ENCODE results near the gene MRPS30. TPM values are rescaled to one million over a fixed set of nuclear protein-coding genes. Genes with fewer than 3 reads are reported as not detected.
A peak's percentile ranks its signal among the peaks of the same experiment; 100 is the strongest.
"Not testable (repeated sequence)": the region's sequence is repeated elsewhere in the genome, so short reads cannot be mapped to it uniquely, and the experiment has no call there.

MRPS30 gene
- polyA plus RNA-seq (ENCODE audit: insufficient read length in 4 of 4): 10 to 100 TPM; 60.3 to 74.0 (median 66.5) TPM

DNA sequence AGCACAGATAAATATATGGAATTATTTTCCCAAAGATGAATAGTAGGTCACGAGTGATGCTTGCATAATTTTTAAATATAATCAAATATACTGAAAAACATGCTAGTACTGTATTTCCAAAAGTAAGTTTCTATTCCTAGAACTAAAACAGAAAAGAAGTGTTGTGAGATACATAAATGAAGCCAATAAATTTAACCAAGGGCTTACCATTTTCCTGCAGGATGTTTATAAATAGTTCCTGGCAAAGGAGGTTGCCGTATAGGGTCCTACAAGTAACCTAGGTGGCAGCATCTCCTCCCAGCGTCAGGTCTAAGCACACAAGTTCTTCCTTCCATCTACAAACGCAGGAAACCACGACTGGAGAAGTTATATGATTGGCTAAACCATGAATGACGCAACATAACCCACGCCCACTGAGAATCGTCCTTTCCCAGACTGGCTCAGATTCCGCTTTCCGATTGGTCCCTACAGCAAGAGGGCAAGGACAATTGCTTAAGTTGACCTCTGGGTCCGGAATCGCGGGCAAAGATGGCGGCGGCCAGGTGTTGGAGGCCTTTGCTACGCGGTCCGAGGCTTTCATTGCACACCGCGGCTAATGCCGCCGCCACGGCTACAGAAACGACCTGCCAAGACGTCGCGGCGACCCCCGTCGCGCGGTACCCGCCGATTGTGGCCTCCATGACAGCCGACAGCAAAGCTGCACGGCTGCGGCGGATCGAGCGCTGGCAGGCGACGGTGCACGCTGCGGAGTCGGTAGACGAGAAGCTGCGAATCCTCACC is at the start of gene MRPS30:
Gene MRPS30, plus strand, starts transcription at position 513 of the 780 bp plus-strand sequence. Its CDS starts 16 bp downstream, at position 529.
- DNase-seq (ENCODE audit: low read depth in 4 of 4, low spot score in 2 of 4): peak; percentile 94 to 99 (median 98)

DNA sequence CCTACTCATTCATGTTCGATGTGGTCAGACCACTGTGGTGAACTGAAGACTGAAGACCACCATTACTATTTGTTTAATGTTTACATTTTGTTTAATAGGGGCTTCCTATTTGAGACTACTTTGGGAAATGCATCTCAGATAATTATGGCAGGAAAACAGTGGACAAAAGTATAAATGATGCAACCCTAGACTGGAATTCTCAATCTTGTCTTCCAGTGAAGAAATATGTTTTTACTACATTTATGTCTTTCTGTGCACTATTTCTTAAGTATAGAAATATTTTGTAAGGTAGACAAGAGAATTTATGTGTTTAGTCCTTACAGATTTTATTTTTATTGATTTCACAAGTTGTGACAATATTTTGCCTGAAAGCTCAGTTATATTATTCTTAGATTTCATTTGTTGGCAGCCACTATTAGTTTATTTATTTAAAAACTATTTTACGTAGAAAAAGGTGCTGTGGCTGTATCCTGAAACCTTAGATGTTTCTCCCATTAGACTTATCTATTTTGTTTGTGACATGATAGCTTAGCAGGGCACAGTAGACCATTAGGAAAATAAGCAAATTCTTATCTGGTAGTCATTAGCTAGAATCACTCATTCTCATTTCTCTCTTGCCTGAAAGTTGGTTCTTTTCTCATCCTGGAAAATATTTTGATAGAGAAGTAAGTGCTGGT is 39.4 kb upstream of the MRPS30 start:
- DNase-seq (ENCODE audit: low read depth in 4 of 4, low spot score in 2 of 4): no peak

DNA sequence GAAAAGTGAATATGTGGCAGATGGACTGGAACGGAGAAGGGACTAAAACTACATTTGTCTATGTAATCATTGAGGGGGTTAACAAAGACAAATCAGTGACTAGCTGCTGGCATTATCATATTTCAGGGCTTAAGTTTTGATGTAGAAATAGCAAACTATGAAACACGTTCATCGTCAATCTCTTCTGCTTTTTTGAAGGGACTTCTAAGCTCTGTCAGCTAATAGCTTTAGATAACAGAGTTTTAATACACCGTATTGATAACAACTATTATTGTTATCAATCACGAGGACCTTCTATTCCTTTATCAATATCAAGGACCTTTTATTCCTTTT is 38.9 kb upstream of the MRPS30 start:
- DNase-seq (ENCODE audit: low read depth in 4 of 4, low spot score in 2 of 4): no peak

DNA sequence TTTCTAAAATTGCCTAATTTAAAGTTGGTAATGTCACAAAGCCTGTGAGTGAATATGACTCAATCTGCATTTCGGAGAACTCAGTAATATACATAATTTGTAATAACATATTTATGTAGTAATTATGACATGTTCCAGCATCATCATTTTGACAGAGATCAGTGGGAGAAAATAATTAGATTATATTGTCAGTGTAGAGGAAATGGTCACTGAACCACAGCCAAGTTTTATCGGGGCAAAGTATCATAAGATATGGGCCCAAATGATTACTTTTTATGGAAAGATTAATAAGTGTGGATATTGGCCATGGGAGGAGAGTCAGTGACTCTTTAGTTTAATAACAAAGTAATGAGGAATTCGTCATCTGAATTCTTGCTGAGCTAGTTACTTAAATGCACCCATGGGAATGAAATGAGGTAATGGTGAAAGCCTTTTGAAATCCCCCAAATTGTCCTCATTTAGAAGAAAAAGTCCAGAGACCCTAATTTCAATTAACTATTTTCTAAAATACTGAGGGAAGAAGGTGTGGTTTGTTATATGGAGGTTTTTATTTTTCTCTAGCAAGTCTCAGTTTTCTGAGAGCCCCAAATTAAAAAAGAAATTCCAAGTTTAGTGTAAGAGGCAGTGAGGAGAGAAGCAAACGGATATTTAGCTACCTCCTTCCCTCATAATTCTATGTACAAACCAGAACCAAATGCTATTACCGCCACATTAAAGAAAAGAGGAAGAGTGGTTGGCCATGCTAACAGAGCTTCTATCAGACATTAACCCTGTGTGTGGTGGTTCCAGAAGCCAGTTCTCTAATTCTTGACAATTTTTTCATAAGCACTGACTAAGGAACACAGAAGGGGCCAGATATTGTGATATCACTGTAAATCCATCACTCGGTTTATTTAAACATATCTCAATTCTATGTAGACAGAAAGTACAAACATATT is 37.7 kb upstream of the MRPS30 start:
- DNase-seq (ENCODE audit: low read depth in 4 of 4, low spot score in 2 of 4): no peak

DNA sequence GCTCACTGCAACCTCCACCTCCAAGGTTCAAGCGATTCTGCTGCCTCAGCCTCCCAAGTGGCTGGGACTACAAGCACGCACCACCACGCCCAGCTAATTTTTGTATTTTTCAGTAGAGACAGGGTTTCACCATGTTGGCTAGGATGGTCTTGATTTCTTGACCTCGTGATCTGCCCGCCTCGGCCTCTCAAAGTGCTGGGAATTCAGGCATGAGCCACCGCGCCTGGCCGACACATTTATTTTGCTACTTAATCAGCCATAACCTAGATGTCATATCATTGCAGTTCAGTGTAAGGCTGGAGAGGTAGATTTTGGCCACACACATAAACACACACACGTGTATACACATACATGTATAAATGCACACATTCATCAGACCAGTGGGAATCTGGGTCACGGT is 36.4 kb upstream of the MRPS30 start:
- not testable (repeated sequence) for DNase-seq (ENCODE audit: low read depth in 4 of 4, low spot score in 2 of 4)

DNA sequence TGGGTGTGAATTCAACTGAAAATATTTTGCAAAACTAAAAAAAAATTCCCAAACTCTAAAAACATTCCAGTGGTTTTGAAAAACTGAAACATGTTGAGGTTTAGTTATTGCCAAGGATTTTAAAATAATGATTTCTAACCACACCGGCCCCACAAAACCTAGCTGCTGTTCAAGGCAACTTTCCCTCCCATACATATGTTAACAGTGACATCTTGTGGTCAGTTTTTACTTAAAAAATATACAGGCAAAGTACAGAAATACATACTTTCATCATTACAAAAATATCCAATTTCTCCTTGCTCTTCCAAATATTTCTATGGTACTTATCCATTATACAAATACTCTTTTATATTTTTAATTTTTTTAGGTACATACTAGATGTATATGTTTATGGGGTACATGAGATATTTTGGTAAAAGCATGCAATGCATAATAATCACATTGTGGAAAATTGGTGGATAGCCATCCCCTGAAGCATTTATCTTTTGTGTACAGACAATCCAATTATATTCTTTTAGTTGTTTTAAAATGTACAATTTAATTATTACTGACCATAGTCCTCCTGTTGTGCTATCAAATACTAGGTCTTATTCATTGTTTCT is 34.4 kb upstream of the MRPS30 start:
- DNase-seq (ENCODE audit: low read depth in 4 of 4, low spot score in 2 of 4): peak in 2 of 4 donors; percentile 14 to 31

DNA sequence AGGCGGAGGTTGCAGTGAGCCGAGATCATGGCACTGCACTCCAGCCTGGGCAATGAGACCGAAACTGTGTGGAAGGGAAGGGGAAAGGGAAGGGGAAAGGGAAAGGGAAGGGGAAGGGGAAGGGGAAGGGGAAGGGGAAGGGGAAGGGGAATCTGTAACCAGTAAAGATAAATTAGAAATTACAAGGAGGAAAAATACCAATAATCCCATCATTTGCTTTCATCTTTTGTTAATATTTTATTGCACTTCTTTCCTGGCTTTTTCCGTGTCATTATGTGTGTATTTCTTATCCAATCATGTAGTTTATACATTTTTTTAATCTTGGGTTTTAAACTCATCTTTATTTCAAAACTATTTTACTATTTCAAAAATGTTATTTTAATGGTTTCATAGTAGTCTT is 29.6 kb upstream of the MRPS30 start:
- no peak for DNase-seq (ENCODE audit: low read depth in 4 of 4, low spot score in 2 of 4)

DNA sequence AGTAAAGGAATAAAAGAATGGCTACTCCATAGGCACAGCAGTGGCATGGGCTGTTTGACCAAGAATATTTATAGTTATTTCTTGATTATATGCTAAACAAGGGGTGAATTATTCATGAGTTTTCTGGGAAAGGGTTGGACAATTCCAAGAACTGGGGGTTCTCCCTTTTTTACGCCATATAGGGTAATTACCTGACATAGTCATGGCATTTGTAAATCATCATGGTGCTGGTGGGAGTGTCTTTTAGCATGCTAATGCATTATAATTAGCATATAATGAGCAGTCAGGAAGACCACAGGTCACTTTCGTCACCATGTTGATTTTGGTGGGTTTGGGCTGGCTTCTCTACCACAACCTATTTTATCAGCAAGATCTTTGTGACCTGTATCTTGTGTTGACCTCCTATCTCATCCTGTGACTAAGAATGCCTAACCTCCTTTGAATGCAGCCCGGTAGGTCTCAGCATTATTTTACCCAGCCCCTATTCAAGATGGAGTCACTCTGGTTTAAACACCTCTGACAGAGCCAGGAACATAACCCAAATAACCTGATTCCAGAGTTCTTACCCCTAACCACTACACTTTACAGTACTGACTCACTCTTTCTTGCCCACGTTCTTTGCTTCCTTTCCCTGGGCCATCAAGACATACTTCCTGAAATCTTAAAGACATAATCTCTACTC is 25.0 kb upstream of the MRPS30 start:
- no peak for DNase-seq (ENCODE audit: low read depth in 4 of 4, low spot score in 2 of 4)

DNA sequence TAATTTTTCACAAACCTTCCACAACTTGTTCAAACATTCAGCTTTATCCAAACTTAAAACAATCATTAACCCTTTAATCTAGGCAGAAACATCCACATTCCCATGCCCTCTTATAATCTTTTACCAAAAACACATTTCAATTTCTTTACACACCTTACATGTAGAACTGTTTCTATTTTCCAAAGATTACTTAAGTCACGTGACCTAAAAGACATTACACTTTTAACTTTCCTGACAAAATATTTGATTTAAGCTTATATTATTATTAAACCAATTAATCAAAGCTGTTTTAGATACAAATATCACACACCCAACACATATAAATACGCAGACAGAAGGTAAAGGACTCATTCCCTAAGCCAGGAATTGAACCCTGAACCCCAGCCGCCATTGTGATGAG is 21.0 kb upstream of the MRPS30 start:
- DNase-seq (ENCODE audit: low read depth in 4 of 4, low spot score in 2 of 4): no peak

DNA sequence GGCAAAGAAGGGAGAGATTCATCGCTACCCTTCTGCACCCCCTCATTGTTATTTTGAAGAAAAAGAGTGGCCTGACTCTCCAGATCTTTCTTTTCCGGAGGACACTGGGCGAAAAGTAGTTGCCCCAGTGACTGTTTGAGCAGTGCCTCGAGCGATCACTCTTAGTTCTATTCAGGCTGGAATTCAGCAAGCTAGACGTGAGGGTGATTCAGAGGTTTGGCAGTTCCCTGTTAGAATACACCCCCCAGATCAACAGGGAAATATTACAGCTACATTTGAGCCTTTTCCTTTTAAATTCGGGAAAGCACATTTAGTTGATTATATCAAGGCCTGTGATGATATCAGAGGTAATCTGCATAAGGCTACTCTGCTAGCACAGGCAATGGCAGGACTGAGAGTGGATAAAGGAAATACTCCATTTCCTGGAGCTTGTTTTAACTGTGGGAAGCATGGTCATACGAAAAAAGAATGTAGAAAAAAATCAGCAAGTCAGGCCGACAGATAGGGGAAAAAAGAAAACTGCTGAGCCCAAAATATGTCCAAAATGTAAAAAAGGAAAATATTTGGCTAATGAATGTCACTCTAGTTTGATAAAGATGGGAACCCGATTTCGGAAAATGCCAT is 19.3 kb upstream of the MRPS30 start:
- DNase-seq (ENCODE audit: low read depth in 4 of 4, low spot score in 2 of 4): not testable (repeated sequence)

DNA sequence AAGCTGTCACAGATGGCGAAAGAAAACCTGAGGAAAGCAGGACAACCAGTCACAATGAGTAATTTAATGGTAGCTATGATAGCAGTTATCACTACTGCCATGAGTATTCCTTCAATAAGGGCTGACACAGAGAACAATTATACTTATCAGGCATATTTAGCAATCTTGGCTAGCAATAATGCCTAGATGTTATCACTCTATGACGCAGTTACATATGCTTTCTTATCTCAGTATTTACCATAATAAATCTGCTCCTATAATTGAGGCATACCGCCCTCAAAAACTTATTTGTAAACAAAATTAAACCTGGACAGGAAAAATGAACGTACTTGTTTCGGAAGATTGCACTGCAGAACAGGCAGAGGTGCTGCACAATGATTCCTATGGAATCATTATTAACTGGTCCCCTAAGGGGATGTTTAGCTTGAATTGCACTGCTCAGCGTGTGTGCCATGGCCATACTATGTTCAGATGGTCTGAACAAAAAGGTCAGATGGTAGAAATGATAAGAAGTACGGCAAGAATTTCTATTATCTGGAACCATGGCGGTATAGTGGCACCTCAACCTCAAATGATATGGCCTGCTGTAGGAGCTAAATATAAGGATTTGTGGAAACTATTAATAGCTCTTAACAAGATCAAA is 16.6 kb upstream of the MRPS30 start:
- not testable (repeated sequence) for DNase-seq (ENCODE audit: low read depth in 4 of 4, low spot score in 2 of 4)

DNA sequence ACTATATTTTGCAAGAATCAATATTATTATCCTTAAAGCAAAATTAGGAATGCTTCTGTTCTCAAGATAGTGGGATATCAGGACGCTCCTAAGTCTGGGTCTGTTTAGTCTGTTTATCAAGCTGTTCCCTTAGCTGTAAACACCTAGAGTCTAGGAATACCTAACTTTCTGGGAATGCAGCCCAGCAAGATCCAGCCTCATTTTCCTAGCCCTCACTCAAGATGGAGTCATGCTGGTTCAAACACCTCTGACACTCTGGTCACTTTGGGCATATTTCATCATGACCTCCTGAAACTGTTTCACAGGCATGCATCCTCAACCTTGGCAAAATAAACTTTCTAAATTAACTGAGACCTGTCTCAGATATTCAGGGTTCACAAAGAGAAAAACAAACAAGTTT is 14.4 kb upstream of the MRPS30 start:
- DNase-seq (ENCODE audit: low read depth in 4 of 4, low spot score in 2 of 4): no peak

DNA sequence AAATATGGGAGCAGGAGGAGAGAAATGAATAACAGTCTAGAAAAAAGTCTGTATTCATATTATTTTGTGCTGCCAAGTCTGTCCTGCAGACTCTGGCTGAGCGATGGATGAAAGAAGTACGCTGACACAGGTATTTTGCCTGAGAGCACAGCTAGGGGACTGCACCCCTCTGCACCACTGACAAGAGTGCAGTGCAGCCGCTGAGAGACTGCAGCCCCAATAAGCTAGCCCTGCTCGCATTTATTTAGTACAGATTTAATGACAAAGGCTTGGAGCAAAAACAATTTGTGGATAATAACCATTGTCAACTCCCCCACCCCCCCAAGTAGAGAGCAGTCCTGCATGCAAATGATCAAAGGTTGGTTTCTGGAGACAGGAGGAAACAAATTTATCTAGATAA is 13.3 kb upstream of the MRPS30 start:
- DNase-seq (ENCODE audit: low read depth in 4 of 4, low spot score in 2 of 4): no peak

DNA sequence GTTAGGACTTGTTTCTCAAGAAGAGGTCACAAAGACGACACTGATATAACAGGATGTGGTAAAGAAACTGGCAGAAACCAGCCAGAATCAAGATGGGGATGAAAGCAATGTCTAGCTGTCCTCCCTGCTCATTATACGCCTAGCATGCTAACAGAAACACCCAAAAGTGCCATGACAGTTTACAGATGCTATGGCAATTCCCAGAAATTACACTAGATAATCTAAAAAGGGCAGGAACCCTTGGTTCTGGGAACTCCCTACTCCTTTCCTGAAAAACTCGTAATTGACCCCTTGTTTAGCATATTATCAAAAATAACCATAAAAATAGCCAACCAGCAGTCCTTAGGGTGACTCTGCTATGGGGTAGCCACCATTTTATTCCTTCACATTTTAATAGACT is 10.9 kb upstream of the MRPS30 start:
- no peak for DNase-seq (ENCODE audit: low read depth in 4 of 4, low spot score in 2 of 4)

DNA sequence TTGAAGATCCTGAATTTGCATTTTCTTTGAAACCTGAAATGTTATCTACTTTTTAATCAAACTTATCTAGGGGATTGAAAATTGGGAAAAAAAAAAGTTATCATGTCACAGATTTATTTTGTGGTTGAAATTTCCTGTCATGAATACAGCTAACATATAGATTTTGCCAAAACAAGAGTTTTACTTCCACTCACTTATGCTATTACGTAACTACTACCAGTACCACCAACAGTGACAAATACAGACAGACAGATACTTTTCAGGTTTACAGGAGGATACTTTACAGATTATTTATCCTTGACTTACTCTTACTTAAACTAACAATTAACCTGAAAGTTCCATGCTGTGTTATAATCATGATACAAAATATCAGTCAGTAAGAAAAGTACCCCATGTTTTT is 6.8 kb upstream of the MRPS30 start:
- no peak for DNase-seq (ENCODE audit: low read depth in 4 of 4, low spot score in 2 of 4)

DNA sequence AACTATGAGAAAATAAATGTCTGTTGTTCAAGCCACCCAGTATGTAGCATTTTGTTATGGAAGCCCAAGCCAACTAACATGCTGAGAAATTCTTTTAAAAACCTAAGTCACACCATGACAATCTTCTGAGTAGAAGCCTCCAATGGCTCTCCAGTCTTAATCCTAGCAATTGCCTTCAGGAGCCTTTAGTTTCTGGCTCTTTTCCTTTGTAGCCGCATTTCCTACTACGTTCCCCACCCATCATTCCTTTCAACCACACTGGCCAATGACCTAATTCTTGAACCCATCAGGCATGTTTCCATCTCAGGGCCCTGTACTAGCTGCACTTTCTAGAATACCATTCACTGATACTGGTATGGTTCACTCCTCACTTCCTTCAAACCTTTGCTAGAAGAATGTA is 2.1 kb upstream of the MRPS30 start:
- no peak for DNase-seq (ENCODE audit: low read depth in 4 of 4, low spot score in 2 of 4)

DNA sequence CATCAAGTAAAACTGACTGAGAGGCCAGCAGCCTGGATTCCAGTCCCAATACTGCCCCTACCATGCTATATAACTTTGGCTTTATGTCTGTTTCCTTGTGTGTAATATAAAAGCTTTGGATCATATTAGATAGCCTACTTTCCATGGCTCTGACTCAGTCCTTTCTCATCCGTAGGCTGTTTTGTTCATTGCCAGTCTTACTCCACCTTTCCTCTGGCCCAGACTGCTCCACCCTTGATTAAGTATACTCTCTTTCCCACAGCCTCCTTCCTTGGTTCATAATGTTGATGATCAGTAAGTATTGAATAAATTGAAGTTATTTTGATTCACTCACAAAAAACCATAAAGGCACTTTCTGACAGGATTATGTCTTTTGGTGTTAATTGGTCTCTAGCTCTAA is 1.5 kb upstream of the MRPS30 start:
- DNase-seq (ENCODE audit: low read depth in 4 of 4, low spot score in 2 of 4): no peak

DNA sequence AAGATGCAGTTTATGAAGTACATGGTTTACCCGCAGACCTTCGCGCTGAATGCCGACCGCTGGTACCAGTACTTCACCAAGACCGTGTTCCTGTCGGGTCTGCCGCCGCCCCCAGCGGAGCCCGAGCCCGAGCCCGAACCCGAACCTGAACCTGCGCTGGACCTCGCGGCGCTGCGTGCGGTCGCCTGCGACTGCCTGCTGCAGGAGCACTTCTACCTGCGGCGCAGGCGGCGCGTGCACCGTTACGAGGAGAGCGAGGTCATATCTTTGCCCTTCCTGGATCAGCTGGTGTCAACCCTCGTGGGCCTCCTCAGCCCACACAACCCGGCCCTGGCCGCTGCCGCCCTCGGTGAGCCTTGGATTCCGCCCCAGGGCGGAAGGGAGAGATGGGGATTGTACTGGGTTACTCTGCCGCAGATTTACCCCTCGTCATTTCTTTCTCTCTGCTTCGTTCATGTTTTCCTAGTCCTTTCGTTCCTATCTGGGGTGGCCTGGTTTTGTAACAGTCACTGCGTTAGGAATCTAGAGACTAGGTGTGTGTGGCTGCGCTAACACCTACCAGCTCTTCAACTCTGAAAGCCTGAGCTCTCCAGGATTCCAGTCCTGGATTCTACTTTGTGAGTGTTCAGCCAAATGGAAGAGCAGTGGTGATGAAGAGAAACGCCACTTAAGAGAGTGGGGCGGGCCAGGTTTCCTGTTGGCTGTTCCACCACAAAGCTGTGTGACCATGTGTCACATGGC is 638 bp downstream of the MRPS30 start:
- DNase-seq (ENCODE audit: low read depth in 4 of 4, low spot score in 2 of 4): peak; percentile 46 to 60 (median 52)
